Erythroblast (primary cell): ENCODE measurements around the gene CSH2.

ENCODE experiments used
- GATA1 ChIP-seq: IDR thresholded peaks from 2 replicates; pipeline ENCODE4 v1.6.1; 2011; ENCODE audit warnings: low read depth, mild to moderate bottlenecking, control low read depth, low read length, moderate library complexity
- POLR2A ChIP-seq: IDR thresholded peaks from 2 replicates; pipeline ENCODE4 v1.6.1; 2011; ENCODE audit warnings: mild to moderate bottlenecking, low read length

- TF ChIP-seq POLR2A = no peak
- no peak for TF ChIP-seq GATA1
Observed at GRCh38 chr17:63847525-63848249, 25.8 kb downstream of the CSH2 start.
